ENCODE measurements around the gene AGAP1. TPM values are rescaled to one million over a fixed set of nuclear protein-coding genes. Genes with fewer than 3 reads are reported as not detected.
"Not testable (repeated sequence)": the region's sequence is repeated elsewhere in the genome, so short reads cannot be mapped to it uniquely, and the experiment has no call there.

The AGAP1 gene
- polyA plus RNA-seq, 10 donors: 24.0 to 34.1 (median 27.4) TPM

DNA sequence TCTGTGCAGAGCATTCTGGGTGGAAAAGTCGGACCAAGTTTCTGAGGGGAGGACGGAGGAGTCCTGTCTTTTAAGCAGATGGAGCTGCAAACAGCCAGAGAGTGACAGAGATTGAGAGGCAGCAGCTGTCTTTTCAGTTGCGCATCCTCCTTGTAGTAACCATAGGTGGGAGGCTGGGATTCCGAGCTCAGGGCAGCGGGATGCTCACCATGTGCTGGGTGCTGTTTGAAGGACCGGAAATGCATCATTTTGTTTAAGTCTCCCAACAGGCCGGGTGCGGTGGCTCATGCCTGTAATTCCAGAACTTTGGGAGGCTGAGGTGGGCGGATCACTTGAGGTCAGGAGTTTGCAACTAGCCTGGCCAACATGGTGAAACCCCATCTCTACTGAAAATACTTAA lies 93.4 kb downstream of the AGAP1 start:
- no peak for DNase-seq

DNA sequence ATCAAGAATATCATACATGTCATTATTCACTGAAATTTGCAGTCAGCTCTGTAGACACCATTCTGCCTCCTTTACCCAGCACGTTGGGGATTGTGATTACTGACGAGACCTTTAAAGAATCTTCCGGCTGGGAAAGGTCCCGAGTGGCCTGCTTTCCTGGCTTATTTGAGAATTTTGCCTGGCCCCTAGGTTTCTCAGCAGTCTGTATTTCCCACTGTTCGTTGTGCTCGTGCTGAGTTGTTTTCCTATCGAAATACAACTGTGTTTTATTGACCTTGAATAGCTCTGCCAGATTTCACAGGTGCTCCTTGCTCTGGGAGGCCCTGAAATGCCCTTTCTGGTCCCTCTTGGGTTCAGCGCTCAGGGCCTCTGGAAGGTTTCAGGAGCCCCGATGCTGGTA lies 94.9 kb downstream of the AGAP1 start:
- peak in 1 of 3 donors; percentile 73 for DNase-seq

DNA sequence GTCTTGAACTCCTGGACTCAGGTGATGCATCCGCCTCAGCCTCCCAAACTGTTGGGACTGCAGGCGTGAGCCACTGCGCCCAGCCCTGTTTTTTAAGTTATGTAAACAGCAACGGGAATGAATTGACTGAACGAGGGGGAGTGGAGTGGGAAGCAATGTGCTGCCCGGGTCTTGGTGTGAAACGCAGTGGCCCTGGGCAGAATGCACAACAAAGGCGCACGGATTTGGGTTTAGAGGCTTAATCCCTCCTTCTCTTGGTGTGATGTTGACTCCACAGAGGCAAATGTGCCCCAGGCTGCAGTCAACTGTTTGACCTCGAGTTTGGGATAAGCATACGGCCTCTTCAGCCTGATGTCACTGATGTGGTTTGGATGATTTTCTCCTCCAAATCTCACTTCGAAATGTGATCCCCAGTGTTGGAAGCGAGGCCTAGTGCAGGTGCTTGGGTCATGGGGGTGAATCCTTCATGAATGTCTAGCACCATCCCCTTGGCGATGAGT lies 97.4 kb downstream of the AGAP1 start:
- DNase-seq: no peak

DNA sequence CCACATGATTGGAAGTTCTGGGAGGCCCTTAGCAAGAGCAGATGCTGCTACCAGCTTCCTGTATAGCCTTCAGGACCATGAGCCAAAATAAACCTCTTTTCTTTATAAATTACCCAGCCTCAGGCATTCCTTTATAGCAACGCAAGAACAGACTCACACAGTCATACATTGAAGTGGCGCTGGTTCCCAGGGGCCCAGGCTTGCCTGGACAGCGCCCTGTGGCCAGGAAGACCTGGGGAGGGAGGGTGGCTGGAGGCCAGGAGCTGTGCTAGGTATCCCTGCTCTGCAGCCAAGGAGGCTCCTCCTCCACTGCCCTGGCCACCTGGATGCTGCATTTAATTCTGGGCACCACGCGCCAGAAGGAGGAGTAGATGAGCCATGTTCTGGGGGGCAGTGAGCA lies 98.1 kb downstream of the AGAP1 start:
- no peak for DNase-seq

DNA sequence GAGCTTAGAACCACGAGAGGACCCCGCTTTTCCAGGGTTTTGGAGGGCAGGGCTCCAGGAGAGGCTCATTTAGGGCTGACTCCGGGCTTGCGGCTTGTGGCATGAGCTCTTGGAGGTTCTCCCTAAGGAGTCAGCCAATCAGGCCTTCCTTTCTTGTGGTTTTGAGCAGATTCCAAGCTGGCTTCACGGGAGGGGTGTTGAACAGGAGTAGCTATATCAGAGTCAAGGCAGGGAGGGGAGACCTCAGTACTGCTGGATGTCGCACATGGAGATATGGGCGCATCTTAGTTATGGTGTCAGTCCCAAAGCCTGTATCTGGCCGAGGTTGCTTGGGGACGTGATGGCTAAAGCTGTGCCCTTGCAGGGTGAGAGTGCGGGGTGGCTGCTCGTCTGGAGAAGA lies 98.6 kb downstream of the AGAP1 start:
- DNase-seq: no peak

DNA sequence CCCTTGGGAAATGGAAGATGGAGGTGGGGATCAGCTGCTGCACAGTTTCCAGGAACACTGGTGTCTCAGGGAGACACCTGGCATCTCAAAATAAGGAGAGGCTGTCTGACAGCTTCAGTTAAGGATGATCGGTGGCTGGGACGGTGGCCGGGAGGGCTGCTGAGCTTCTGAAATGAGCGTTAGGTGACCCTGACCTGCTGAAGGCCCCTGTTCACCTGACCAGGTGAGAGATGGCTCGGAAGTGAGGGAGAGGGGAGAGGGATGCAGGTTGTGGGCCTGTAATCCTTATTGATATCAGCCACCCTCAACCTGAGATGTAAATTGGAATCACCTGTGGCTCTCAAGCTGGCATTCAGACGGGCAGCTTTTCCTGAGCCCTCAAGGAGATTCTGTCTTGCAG lies 99.0 kb downstream of the AGAP1 start:
- no peak for DNase-seq

DNA sequence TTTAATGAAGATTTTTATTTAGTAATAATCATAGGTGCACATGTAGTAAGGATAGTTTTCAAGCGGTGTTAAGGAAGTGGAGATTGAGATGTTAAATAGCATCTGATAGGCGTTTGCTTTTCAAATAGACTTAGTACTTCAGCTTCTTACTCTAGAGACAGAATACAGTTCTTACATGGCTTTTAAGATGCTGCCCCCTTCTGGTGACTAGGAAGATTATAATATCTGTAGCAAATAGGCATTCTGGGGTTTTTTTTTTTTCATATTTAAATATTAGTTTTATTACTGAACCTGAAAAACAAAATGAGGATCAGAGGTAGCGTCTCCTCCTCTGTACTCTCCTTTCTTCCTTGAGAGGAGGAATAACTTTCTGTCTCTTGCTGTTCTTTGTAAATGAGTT lies 100.2 kb downstream of the AGAP1 start:
- peak; percentile 69 to 85 (median 77) for DNase-seq

DNA sequence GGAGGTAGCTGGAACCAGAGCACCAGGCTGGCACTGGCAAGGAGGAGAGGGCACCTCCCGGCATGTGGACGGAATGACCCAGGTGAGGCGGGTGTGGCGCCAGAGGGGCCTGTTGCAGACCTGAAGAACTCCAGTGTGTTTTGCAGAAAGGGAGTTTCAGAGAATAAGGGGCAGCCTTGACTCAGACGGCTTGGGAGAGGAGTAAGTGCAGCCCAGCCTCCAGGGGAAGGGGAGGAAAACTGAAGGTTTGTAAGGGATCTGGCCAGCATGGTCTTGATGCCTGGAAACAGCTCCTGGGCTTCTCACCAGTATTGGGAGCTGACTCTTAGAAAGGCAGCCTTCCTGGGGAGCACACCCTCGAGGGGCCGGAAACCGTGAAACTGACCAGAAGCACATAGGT lies 101.1 kb downstream of the AGAP1 start:
- no peak for DNase-seq

DNA sequence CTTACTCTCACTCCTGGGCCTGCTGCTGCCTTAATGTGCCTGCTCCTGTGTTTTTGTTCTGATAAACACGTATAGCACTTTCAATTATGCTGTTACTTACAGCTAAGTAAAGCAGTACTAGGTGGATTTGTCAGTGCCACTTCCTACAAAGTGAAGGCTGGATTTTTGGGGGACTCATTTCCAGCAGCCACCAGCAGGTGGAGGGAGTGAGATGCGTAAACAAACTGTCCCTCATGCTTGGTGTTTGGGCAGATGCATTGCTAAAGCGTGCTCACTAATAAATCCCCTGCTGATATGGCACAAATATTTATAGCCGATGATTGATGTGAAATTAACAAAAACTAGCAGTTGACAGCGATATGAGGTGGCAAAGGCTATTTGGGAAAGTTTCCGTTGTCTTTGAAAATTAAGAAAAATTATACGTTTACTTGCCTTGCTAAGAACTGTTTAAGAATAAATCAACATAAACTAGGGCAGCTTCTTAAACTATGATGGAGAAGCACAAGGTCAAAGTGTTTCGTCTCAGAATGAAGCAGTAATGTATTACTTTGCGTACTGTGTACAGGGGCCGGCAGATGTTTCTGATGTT lies 101.7 kb downstream of the AGAP1 start:
- peak; percentile 74 to 92 (median 87) for DNase-seq

DNA sequence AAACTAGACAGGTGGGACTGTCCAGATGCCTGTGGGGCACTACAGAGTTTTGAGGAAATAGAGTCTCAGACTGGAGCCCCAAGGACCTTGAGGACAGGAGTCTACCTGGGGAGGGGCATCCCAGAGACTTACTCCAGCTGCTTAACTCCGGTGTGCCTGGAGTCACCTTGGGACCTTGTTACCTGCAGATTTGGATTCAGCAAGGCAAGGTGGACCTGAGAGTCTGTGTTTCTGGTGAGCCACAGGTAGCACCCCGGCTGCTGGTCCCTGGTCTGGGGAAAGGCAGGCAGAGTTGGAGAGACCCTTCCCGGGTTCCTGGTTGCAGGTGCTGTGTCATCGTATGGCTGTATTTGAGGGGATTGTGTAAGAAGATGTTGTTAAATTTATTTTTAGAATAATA lies 102.4 kb downstream of the AGAP1 start:
- DNase-seq: no peak

DNA sequence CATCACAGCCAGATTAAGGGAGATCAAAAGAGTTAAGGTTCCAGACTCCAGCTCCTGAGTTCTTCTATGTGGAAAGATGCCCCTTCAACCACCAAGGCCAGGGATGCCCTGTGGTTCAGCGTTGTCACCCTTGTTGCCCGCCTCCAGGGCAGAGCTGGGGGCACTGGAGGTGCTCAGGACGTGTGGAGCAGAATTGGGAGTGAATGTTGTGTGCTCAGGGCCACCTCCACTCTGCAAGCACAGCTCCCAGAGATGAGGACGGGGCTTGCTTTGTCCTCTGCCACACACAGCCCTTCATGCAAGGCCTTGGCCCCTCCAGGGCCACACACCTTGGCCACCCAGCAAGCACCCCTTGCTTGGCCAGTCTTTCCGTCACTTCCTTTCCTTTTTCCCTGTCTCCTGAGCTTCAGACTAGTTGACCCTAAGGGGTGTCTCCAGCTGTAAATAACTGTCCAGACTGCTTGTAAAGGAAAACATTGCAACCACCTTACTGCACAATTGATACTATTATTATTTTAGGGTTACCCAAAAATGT lies 103.3 kb downstream of the AGAP1 start:
- no peak for DNase-seq

DNA sequence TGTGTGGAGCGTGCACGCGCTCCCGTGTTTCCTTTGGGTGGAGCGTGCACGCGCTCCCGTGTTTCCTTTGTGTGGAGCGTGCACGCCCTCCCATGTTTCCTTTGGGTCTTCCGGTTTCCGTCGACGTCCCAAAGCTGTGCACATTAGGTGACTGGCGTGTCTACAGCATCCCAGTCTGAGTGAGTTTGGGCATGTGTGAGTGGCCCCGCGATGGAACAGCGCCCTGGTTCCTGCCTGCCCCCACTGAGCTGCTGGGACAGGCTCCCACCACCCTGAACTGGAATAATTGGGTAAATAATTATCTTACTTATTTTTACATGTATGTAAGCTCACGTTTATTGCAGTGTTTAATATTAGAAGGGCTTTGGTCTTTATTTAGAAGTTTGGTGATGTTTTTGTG lies 104.2 kb downstream of the AGAP1 start:
- DNase-seq: no peak

DNA sequence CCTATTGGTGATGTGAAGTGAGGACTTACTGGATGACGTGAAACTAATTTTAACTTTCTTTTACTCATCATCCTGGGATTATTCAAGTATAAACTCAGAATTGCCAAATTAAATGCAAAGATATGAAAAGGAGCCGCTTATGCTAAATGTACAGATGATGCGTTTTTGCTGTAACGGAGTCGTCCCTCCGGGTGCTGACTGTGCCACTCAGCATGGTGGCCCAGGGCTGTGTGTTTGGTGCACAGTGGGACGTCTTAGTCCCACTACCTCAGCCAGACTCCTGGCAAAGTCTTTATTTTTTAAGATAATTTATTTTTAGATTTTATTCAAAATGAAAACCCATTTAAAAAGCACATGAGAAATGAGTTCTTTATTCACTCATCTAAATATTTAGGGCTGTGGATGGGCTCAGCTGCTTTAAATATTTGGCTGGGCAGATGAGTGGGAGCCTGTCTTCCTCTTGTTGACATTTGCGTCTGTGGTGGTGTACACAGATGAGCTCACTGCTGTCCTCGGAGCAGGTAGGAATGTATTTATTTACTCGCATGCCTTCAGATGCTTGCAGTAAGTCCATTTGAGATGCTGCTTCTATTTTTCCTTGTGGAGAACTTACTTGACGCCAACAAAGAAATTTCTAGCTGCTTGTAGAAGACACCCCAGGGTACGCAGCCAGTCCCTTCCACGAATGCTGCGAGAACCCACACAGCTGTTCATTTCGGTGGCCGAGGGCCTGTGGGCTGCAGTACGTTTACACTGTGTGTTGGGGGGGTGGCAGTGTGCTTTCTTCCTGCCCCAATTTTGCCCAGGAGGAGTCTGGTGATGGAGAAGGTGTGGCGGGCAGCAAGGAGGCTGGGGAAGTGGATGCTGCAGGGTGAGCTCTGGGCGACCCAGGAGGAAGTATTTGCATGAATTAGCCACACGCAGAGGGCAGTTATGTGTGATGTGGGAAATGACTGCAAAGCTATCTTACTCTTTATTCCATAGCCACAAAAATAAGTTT lies 105.0 kb downstream of the AGAP1 start:
- DNase-seq: no peak

DNA sequence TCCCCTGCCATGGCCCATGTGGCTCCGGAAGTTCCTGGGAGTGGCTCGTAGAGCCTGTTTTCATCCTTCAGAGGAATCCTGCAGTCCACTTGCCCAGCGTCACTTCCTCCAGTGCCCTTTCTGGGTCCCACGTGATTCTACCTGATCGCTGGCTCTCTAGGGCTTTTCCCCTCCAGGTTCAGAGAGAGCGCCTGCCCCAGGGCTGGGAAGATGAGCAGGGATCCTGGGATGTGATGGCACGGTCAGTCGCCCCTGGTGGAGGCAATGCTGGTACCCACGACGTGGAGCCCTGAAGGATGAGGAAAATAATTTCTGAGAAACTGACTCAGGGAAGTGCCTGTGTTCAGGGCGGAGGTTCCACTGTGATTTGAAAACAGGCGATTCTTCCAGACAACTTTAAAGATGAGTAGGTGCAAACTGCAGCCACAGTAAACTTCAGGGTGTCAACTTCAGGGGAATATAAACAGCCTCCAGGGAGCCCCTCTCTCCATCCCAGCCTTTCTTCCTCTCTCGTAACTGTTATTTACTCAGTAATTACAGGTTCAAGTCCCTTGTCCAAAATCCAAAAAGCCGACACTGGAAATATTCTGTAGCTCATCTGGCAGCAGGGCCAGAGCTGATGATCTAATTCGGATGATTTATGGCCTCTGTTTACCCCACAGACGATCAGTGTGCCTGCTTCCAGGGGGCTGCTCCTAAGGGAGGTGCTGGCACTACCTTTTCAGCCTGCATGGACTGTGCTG lies 105.9 kb downstream of the AGAP1 start:
- DNase-seq: peak in 1 of 3 donors; percentile 58

DNA sequence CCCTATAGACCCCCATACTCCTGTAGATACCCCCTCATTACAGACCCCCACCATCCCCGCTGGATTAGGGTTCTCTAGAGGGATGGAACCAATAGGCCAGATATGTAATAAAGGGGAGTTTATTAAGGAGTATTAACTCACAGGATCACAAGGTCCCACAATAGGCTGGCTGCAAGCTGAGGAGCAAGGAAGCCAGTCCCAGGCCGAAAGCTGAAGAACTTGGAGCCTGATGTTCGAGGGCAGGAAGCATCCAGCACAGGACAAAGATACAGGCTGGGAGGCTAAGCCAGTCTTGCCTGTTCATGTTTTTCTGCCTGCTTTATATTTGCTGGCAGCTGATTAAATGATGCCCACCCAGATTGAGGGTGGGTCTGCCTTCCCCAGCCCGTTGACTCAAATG lies 106.6 kb downstream of the AGAP1 start:
- DNase-seq: no peak

DNA sequence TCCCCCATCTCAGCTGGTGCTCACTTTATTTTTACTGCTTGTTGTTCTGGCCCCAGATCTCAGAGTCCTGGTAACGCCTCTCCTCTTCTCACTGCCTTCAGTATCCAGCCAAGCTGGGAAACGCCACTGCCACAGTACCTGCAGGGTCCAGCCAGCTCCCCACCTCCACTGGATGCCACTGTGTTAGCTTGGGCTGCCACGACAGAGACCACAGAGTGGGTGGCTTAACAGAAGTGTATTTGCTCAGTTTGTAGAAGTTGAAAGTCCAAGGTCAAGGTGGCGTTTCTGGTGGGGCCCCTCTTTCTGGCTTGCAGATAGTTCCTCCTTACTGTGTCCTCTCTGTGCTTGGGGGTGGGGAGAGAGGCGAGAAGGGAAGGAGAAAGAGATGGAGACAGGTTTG lies 107.1 kb downstream of the AGAP1 start:
- no peak for DNase-seq

DNA sequence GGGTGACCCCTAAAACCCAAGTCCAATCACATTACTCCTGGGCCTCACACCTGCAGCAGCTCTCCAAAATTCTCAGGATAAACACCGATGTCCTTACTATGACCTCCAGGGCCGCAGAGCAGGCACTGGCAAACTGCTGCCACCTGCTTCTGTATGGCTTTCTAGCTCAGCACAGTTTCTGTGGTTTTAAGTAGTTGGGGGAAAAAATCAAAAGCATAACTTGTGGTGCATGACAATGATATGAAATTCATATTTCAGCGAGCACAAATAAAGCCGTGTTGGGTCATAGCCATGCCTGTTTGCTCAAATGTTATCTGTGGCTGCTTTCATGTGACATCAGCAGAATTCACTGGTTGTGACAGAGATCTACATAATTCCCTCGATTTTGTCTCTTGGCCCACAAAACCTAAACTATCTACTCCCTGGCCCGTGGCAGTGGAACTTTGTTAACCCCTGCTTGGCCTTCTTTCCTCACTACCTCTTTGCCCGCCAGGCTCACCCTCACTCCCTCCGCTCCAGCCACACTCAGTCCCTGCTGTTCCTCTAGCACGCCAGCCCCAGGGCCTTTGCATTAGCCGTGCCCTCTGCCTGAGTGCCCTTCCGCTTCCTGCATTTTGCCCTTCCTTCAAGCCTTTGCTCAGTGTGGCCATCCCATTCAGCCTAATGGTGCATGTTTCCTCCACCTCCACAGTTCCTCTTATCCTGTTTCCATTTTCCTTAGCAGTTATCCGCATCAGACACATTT lies 108.3 kb downstream of the AGAP1 start:
- DNase-seq: no peak

DNA sequence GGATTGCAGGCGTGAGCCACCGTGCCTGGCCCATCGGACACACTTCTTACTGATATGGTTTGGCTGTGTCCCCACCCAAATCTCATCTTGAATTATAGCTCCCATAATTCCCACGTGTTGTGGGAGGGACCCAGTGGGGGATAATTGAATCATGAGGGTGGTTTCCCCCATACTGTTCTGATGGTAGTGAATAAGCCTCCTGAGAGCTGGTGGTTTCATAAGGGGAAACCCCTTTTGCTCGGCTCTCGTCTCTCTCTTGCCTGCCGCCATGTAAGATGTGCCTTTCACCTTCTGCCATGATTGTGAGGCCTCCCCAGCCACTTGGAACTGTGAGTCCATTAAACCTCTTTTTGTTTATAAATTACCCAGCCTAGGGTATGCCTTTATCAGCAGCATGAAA lies 109.1 kb downstream of the AGAP1 start:
- DNase-seq: not testable (repeated sequence)

DNA sequence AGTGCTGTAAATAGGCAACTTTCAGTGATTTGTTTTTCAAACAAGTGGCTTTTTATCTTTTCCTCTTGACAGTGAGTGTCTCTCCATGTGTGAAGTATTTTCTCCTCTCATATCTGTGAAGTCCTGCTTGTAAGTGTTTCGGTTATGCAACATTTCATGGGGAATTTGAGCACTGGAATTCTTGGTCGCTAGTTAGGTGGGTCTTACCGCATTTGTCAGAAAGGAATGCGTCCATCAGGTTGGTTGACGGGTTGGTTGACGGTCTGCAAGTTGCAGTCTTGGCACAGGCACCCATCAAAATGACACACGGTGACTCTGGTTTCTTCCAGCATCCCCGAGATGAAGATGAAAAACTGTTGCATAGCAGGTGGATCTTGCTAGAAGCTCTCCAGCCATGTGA lies 109.8 kb downstream of the AGAP1 start:
- DNase-seq: no peak

DNA sequence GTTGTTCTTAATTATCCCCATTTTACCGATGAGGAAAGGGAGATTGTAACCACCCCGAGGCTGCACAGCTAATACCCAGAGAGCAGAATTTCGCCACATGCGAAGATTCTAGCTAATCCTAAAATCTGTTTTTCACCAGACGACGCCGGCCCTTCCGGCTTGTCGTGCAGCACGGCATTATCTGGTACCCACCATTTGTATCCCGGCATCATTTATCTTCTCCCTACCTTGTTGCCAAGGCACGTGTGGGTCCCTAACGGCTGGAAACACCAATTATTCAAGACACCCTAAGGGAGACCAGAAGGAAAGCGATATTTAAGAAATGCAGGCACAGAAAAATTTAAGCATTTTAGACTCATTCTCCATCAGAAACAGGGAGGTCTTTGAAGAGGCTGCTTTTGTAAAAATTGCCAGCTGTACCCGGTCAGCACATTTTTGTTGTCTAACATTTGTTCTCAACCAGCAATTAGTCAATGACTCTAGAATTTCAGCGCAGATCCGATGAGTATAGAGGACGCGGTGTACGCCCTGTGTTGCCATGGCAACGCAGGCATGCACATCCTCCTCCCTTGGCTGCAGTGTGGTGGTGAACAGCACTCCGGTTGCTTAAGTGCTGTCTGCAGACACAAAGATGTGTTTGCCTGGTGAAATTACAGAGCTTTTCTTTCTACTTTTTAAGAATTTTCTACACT lies 111.6 kb downstream of the AGAP1 start:
- DNase-seq: peak; percentile 93 to 97 (median 94)

Measured in muscle of back (tissue), 11 donors.